GM12878 (cell line): Measurements from ENCODE around the gene GRM7. TPM values are rescaled to one million over a fixed set of nuclear protein-coding genes. Genes with fewer than 3 reads are reported as not detected.

Experiments used
- ATAC-seq: fragments of 200-7000 bp; cut with Tn5 transposase; 3 replicates; pipeline ENCODE4 v1.9.1; 2020; ENCODE audit warnings: mild to moderate bottlenecking, moderate library complexity
- BruUV-seq: library from RNA; stranded (reverse); fragments of 400-500 nt; replicated peaks from 2 replicates; lab custom pipeline; 2021; lab: Mats Ljungman, UMichigan
- CTCF ChIA-PET: fragments of 300-600 bp; sonication (Branson Sonifier 250); formaldehyde crosslinking; extraction: SDS; loops from one replicate; lab custom pipeline; 2021; ENCODE audit warnings: inconsistent platforms; lab: Yijun Ruan, JAX
- POLR2A ChIA-PET: fragments of 350-600 bp; formaldehyde crosslinking; extraction: SDS; loops from one replicate; lab custom pipeline; 2021; ENCODE audit warnings: inconsistent platforms; lab: Charles Lee
- RAD21 ChIA-PET: fragments of 300-600 bp; sonication (Branson Sonifier 250); formaldehyde crosslinking; loops from one replicate; lab custom pipeline; 2023; ENCODE audit warnings: antibody characterized with exemption; ENCODE audit not compliant: unreplicated experiment; lab: Charles Lee
- SMC1A ChIA-PET: fragments of 300-600 bp; sonication (Branson Sonifier 250); formaldehyde crosslinking; loops from one replicate; lab custom pipeline; 2023; ENCODE audit not compliant: unreplicated experiment, uncharacterized antibody; lab: Charles Lee
- DNase-seq: peaks from one replicate; pipeline ENCODE4 v3.0.0-alpha.2; 2011; ENCODE audit warnings: low read depth, low spot score
- FAIRE-seq: peaks from 3 replicates; lab custom pipeline; 2011; peaks lifted over from hg19 to GRCh38; lab: Jason Lieb, UNC
- H2AFZ ChIP-seq: 2 replicates; pipeline ENCODE4 v1.6.0; 2011; ENCODE audit warnings: low read depth, low read length, control low read depth; ENCODE audit not compliant: control insufficient read depth
- H3K27ac ChIP-seq: 2 replicates; pipeline ENCODE4 v1.5.1; 2011; ENCODE audit warnings: control low read depth; ENCODE audit not compliant: control insufficient read depth, insufficient read depth
- H3K27me3 ChIP-seq, 2 experiments: replicated peaks in 1 of 2; 2 replicates each; pipeline versions ENCODE4 v1.6.0 to v1.6.1; 2011; ENCODE audit warnings: low read length in 1 of 2; ENCODE audit not compliant: control insufficient read depth in 2 of 2, insufficient read depth in 2 of 2
- H3K36me3 ChIP-seq, 2 experiments: 2 replicates each; pipeline ENCODE4 v1.5.1; 2011; ENCODE audit warnings: low read length in 1 of 2; ENCODE audit not compliant: control insufficient read depth in 2 of 2, insufficient read depth in 2 of 2
- H3K4me1 ChIP-seq: 2 replicates; pipeline ENCODE4 v1.6.1; 2011; ENCODE audit warnings: mild to moderate bottlenecking, low read length, moderate library complexity, mixed read lengths; ENCODE audit not compliant: control insufficient read depth, insufficient read depth
- H3K4me2 ChIP-seq: 2 replicates; pipeline ENCODE4 v1.6.0; 2011; ENCODE audit warnings: control low read depth; ENCODE audit not compliant: control insufficient read depth, insufficient read depth
- H3K4me3 ChIP-seq: fragments of 200-600 bp; sonication (generic); 2 replicates; pipeline ENCODE4 v1.5.1; 2016
- H3K79me2 ChIP-seq: 2 replicates; pipeline ENCODE4 v1.6.0; 2011; ENCODE audit warnings: low read length; ENCODE audit not compliant: control insufficient read depth, insufficient read depth
- H3K9ac ChIP-seq: 2 replicates; pipeline ENCODE4 v1.8.0; 2011; ENCODE audit warnings: low read length, control low read depth, mixed read lengths; ENCODE audit not compliant: control insufficient read depth, insufficient read depth
- H3K9me3 ChIP-seq: replicated peaks from 3 replicates; pipeline ENCODE4 v1.5.1; 2011; ENCODE audit warnings: mild to moderate bottlenecking, low read length; ENCODE audit not compliant: control insufficient read depth, insufficient read depth
- H4K20me1 ChIP-seq: 2 replicates; pipeline ENCODE4 v1.6.0; 2011; ENCODE audit not compliant: control insufficient read depth, insufficient read depth
- CBFB ChIP-seq: IDR thresholded peaks from 2 replicates; pipeline ENCODE4 v1.6.1; 2016; ENCODE audit warnings: antibody characterized with exemption, low read depth
- EED ChIP-seq: sonication (generic); IDR thresholded peaks from 2 replicates; pipeline ENCODE4 v1.6.1; 2016; ENCODE audit warnings: antibody characterized with exemption, low read depth
- GATAD2B ChIP-seq: fragments of 450-650 bp; conservative IDR thresholded peaks from 2 replicates; pipeline ENCODE4 v1.6.1; 2017; ENCODE audit warnings: low read depth, mild to moderate bottlenecking, moderate library complexity
- HDGF ChIP-seq: fragments of 450-650 bp; IDR thresholded peaks from 2 replicates; pipeline ENCODE4 v1.6.1; 2016; ENCODE audit warnings: antibody characterized with exemption
- HSF1 ChIP-seq: fragments of 150-350 bp; IDR thresholded peaks from 2 replicates; pipeline ENCODE4 v1.6.1; 2014; ENCODE audit warnings: mild to moderate bottlenecking, low read depth, low read length
- IKZF2 ChIP-seq, 2 experiments: fragments of 450-650 bp; IDR thresholded peaks; 2 replicates each; pipeline ENCODE4 v1.6.1; 2017; ENCODE audit warnings: mild to moderate bottlenecking in 2 of 2, moderate library complexity in 2 of 2
- JUND ChIP-seq: IDR thresholded peaks from 2 replicates; pipeline ENCODE4 v1.6.1; 2012; ENCODE audit warnings: low read depth, mild to moderate bottlenecking, low read length, improper control_type of control experiment, moderate library complexity
- MAX ChIP-seq: IDR thresholded peaks from 2 replicates; pipeline ENCODE4 v1.6.1; 2012; ENCODE audit warnings: low read depth, low read length, improper control_type of control experiment
- PML ChIP-seq: IDR thresholded peaks from 2 replicates; pipeline ENCODE4 v1.6.1; 2012; ENCODE audit warnings: low read length, inconsistent platforms
- USF1 ChIP-seq: IDR thresholded peaks from 2 replicates; pipeline ENCODE4 v1.6.1; 2011; ENCODE audit warnings: borderline replicate concordance, low read depth, mild to moderate bottlenecking, moderate library complexity, mixed read lengths, low read length; ENCODE audit not compliant: insufficient read depth; ENCODE audit errors: extremely low read length
- ZBTB33 ChIP-seq: fragments of 450-650 bp; IDR thresholded peaks from 2 replicates; pipeline ENCODE4 v1.6.1; 2017; ENCODE audit warnings: mild to moderate bottlenecking
- ZNF622 ChIP-seq: fragments of 450-650 bp; IDR thresholded peaks from 2 replicates; pipeline ENCODE4 v1.6.1; 2017; ENCODE audit warnings: mild to moderate bottlenecking, inconsistent platforms
- WGBS: methylation state at CpG from one replicate; pipeline ENCODE4 v1.1.6; 2016; ENCODE audit warnings: low lambda C conversion rate; ENCODE audit not compliant: insufficient replicate concordance, insufficient coverage; ENCODE audit errors: missing lambda C conversion rate; 5-methylcytosine and 5-hydroxymethylcytosine counted together
- in situ Hi-C: fragments of 300-500 bp; cut with MboI; formaldehyde crosslinking; loops from 9 replicates; pipeline ENCODE4 v1.14.3; 2018; ENCODE audit warnings: mixed read lengths
- intact Hi-C: fragments of 100-400 bp; cut with micrococcal nuclease; formaldehyde crosslinking; loops from one replicate; pipeline ENCODE4 v1.14.2; 2022; ENCODE audit not compliant: unreplicated experiment
- polyA plus RNA-seq, 11 experiments: library from polyadenylated mRNA; depleted of rRNA in 4 of 11; unstranded in 6 of 11; stranded (reverse) in 5 of 11; fragments of >200 nt; fragmentation: Nextera tagmentation in 4 of 11; fragmentation: Illumina TruSeq in 1 of 11; extraction: Ambion mirVana in 4 of 11; extraction: Trizol in 1 of 11; gene quantifications; 1 replicate in 1 of 11; 2 replicates in 10 of 11; pipeline versions ENCODE4 v1.2.1 to v1.2.3, GENCODE V29; 2011 to 2016; ENCODE audit warnings: inconsistent platforms in 2 of 11, missing spikeins in 2 of 11, low read depth in 1 of 11
- total RNA-seq, 4 experiments: library from RNA; depleted of rRNA in 3 of 4; stranded (reverse); fragments of >200 nt in 3 of 4; fragmentation: Illumina TruSeq in 1 of 4; extraction: Trizol in 1 of 4; gene quantifications; 2 replicates each; pipeline versions ENCODE4 v1.2.1 to v1.2.3, GENCODE V29; 2013 to 2021

GRM7 gene
- total and polyA plus RNA-seq, 10 of the 15 experiments (the other 5 are each of a cell fraction or from before 2014, with no cell fraction given) = not detected

- no peak for ATAC-seq
- ChIA-PET POLR2A (no interaction called here), RAD21 (no interaction called here), SMC1A (no interaction called here), CTCF (no interaction called here)
- Histone ChIP-seq H3K9me3 (no peaks in the 10 kb centered on the region), H3K27ac (no peak overlapping the region), H3K4me3 (no peak overlapping the region), H3K79me2 (no peaks in the 10 kb centered on the region), H4K20me1 (no peaks in the 10 kb centered on the region), H3K9ac (no peak overlapping the region), H2AFZ (no peak overlapping the region), H3K4me1 (no peaks in the 10 kb centered on the region), H3K27me3 (no peaks in the 10 kb centered on the region), H3K4me2 (no peak overlapping the region), H3K36me3 (no peaks in the 10 kb centered on the region)
- TF ChIP-seq EED (no peak), MAX (no peak), HDGF (no peak), ZNF622 (no peak), HSF1 (no peak), PML (no peak), GATAD2B (no peak), ZBTB33 (no peak), JUND (no peak), IKZF2 (IDR thresholded peaks at IDR 0.05) (no peak), USF1 (no peak), CBFB (no peak)
- BruUV-seq = no TSS peak
- 7% methylated on average over 4 of the region's 4 CpGs for WGBS
- intact Hi-C loops = no loop called here
- DNase-seq = no peak
- in situ Hi-C loops = no loop called here
- no peak for FAIRE-seq
Observed at GRCh38 chr3:7754653-7755441, 893.9 kb downstream of the GRM7 start.
